ENCODE results near the gene OR2M3. TPM values are rescaled to one million over a fixed set of nuclear protein-coding genes. Genes with fewer than 3 reads are reported as not detected.

Gene OR2M3
- total RNA-seq (2014; rRNA removed; shearing (Covaris generic)) = not detected in 2 replicates

- Histone ChIP-seq H3K36me3 (no peaks in the 10 kb centered on the region), H3K4me3 (no peak within 1 kb of the TSS), H3K4me1 (replicated peaks) (no peaks in the 10 kb centered on the region), H3K27ac (no peak within 1 kb of the TSS), H3K9me3 (replicated peaks) (no peaks in the 10 kb centered on the region; the same call in 1 of the 2 replicates), H3K27me3 (replicated peaks) (no peaks in the 10 kb centered on the region)
- DNase-seq (ENCODE audit: low read depth in 1 of 2, low spot score in 2 of 2) = no peak
These were observed at the start of gene OR2M3 for GRCh38 chr1:248196965-248197364. Gene OR2M3 (plus strand): TSS chr1:248197265. CDS start chr1:248203068, 5,803 bp downstream.

GRCh38 chr1:248152056-248152827 lies 44.8 kb upstream of the OR2M3 start:
- peaks cover 12% of the 10 kb centered on the region for H3K9me3 ChIP-seq (replicated peaks)
- no peaks in the 10 kb centered on the region for H3K27me3 ChIP-seq (replicated peaks)
- no peak overlapping the region for H3K4me3 ChIP-seq
- no peak overlapping the region for H3K27ac ChIP-seq
- H3K36me3 ChIP-seq = no peaks in the 10 kb centered on the region
- H3K4me1 ChIP-seq (replicated peaks) = no peaks in the 10 kb centered on the region
- no peak for DNase-seq (ENCODE audit: low read depth in 1 of 2, low spot score in 2 of 2)

DNA sequence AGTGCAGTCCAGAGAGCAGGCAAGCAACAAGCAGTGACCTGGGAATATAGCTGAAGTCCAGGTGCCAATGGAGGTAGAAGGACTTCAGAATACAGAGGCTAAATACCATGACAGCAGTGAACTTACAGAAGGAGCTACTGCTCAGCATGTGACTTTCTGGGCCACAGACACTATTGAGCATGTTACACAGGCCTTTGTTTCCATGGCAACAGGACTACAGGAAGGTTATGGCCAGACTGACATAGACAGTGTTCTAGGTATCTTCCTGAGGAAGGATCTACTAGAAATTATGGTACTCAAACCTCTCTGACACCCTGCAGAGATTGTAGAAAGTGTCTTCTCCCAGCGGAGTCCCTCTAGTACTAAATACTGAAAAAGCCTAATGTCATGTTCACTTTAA lies 41.1 kb upstream of the OR2M3 start:
- H3K9me3 ChIP-seq (replicated peaks) = peaks cover 12% of the 10 kb centered on the region
- H3K36me3 ChIP-seq = no peaks in the 10 kb centered on the region
- H3K27me3 ChIP-seq (replicated peaks) = no peaks in the 10 kb centered on the region
- H3K4me3 ChIP-seq = no peak overlapping the region
- H3K27ac ChIP-seq = no peak overlapping the region
- DNase-seq (ENCODE audit: low read depth in 1 of 2, low spot score in 2 of 2) = no peak
- no peaks in the 10 kb centered on the region for H3K4me1 ChIP-seq (replicated peaks)

- H3K4me3 ChIP-seq = no peak overlapping the region
- H3K9me3 ChIP-seq (replicated peaks) = peaks cover 3% of the 10 kb centered on the region; the same call in 1 of the 2 replicates
- H3K27me3 ChIP-seq (replicated peaks) = no peaks in the 10 kb centered on the region
- no peaks in the 10 kb centered on the region for H3K4me1 ChIP-seq (replicated peaks)
- no peak overlapping the region for H3K27ac ChIP-seq
- no peaks in the 10 kb centered on the region for H3K36me3 ChIP-seq
- no peak for DNase-seq (ENCODE audit: low read depth in 1 of 2, low spot score in 2 of 2)
These were observed 38.3 kb upstream of the OR2M3 start for GRCh38 chr1:248158758-248159157.

DNA sequence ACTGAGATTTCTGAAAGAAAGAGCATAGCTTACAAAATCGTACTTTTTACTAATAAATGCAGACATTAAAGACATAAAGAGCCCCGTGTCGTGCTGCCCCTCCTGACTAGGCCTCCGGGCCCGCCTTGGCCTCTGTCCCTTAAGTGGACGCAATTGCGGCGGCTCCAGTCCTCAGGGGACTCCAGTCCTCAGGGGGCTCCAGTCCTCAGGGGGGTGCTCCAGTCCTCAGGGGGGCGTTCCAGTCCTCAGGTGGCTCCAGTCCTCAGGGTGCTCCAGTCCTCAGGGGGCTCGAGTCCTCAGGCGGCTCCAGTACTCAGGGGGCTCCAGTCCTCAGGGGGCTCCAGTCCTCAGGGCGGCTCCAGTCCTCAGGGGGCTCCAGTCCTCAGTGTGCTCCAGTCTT lies 33.0 kb upstream of the OR2M3 start:
- DNase-seq (ENCODE audit: low read depth in 1 of 2, low spot score in 2 of 2) = no peak
- Histone ChIP-seq H3K9me3 (replicated peaks) (peaks cover 3% of the 10 kb centered on the region; the same call in 1 of the 2 replicates), H3K27ac (no peak overlapping the region)

DNA sequence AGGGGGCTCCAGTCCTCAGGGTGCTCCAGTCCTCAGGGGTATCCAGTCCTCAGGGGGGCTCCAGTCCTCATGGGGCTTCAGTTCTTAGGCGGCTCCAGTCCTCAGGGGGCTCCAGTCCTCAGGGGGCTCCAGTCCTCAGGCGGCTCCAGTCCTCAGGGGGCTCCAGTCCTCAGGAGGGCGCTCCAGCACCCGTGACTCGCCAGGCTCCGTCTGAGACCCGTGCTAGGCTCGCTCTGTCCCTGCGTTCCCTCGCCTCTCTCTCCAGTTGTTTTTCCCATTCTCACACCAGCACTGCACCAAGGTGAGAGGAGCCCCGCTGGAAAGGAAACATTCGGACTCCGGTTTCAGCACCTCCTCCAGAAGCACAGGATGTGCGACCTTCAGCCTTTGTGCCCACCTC lies 31.9 kb upstream of the OR2M3 start:
- Histone ChIP-seq H3K27me3 (replicated peaks) (no peaks in the 10 kb centered on the region), H3K4me3 (no peak overlapping the region), H3K4me1 (replicated peaks) (no peaks in the 10 kb centered on the region), H3K9me3 (replicated peaks) (no peaks in the 10 kb centered on the region; the same call in 1 of the 2 replicates), H3K36me3 (no peaks in the 10 kb centered on the region), H3K27ac (no peak overlapping the region)
- no peak for DNase-seq (ENCODE audit: low read depth in 1 of 2, low spot score in 2 of 2)

More for the DNA sequence above, 33.0 kb upstream of the OR2M3 start:
- no peak overlapping the region for H3K4me3 ChIP-seq
- no peaks in the 10 kb centered on the region for H3K27me3 ChIP-seq (replicated peaks)
- no peaks in the 10 kb centered on the region for H3K36me3 ChIP-seq
- H3K4me1 ChIP-seq (replicated peaks) = no peaks in the 10 kb centered on the region

- Histone ChIP-seq H3K9me3 (replicated peaks) (no peaks in the 10 kb centered on the region), H3K36me3 (no peaks in the 10 kb centered on the region), H3K27me3 (replicated peaks) (no peaks in the 10 kb centered on the region), H3K4me3 (no peak within 1 kb of the TSS), H3K27ac (no peak within 1 kb of the TSS), H3K4me1 (replicated peaks) (no peaks in the 10 kb centered on the region)
- no peak for DNase-seq (ENCODE audit: low read depth in 1 of 2, low spot score in 2 of 2)
These were observed 22.5 kb upstream of the OR2M3 start, which contains the start of gene OR2M2 for GRCh38 chr1:248174521-248174920. Gene OR2M2 (plus strand): TSS chr1:248174821. CDS start chr1:248179986, 5,165 bp downstream.

DNA sequence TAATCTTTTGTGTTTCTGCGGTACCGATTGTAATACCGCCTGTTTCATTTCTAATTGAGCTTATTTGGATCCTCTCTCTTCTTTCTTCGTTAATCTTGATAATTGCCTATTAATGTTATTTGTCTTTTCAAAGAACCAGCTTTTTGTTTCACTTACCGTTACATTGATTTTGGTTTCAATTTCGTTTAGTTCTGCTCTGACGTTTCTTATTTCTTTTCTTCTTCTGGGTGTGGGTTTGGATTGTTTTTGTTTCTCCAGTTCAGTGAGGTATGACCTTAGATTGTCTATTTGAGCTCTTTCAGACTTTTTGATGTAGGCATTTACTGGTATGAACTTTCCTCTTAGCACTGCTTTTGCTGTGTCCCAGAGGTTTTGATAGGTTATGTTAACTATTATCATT lies 13.1 kb upstream of the OR2M3 start:
- H3K9me3 ChIP-seq (replicated peaks) = peaks cover 3% of the 10 kb centered on the region
- no peak for DNase-seq (ENCODE audit: low read depth in 1 of 2, low spot score in 2 of 2)
- H3K27ac ChIP-seq = no peak overlapping the region
- H3K27me3 ChIP-seq (replicated peaks) = no peaks in the 10 kb centered on the region
- H3K4me1 ChIP-seq (replicated peaks) = no peaks in the 10 kb centered on the region
- H3K36me3 ChIP-seq = no peaks in the 10 kb centered on the region
- no peak overlapping the region for H3K4me3 ChIP-seq

DNA sequence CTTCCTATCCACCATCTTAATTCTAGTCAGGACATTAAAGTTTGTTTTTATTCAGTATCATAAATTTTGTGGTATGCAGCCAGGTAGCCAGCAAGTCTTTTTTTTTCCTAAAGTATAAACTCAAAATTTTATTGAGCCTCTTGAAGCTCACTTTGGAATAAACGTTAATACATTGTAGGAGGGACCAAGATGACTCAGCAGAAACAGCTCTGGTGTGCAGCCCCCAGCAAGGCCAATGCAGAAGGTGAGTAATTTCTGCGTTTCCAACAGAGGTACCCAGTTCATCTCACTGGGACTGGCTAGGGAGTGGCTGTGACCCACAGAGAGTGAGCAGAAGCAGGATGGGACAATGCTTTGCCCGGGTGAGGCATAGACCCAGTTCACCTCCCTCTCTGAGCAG lies 9.7 kb upstream of the OR2M3 start:
- no peak for DNase-seq (ENCODE audit: low read depth in 1 of 2, low spot score in 2 of 2)
- peaks cover 8% of the 10 kb centered on the region for H3K9me3 ChIP-seq (replicated peaks)
- no peak overlapping the region for H3K4me3 ChIP-seq
- H3K27me3 ChIP-seq (replicated peaks) = no peaks in the 10 kb centered on the region
- H3K4me1 ChIP-seq (replicated peaks) = no peaks in the 10 kb centered on the region
- no peak overlapping the region for H3K27ac ChIP-seq
- H3K36me3 ChIP-seq = no peaks in the 10 kb centered on the region

DNA sequence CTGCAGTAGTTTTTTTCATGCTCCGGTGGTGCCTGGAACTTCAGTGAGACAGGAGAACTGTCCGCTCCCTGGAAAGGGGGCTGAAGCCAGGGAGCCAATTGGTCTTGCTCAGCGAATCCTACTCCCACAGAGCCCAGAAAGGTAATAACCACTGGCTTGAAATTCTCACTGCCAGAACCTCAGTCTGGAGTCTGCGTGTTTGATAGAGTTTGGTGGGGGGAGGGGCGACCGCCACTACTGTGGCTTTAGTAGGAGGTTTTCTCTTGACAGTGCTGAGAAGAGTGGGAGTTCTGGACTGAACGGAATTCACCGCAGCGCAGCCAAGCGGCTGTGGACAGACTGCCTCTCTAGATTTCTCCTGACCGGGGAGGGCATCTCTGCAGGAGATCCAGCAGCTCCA lies 8.0 kb upstream of the OR2M3 start:
- no peak overlapping the region for H3K4me3 ChIP-seq
- H3K36me3 ChIP-seq = no peaks in the 10 kb centered on the region
- H3K27me3 ChIP-seq (replicated peaks) = no peaks in the 10 kb centered on the region
- H3K4me1 ChIP-seq (replicated peaks) = no peaks in the 10 kb centered on the region
- H3K9me3 ChIP-seq (replicated peaks) = peaks cover 8% of the 10 kb centered on the region
- H3K27ac ChIP-seq = no peak overlapping the region
- no peak for DNase-seq (ENCODE audit: low read depth in 1 of 2, low spot score in 2 of 2)

GRCh38 chr1:248194117-248194516 lies 2.9 kb upstream of the OR2M3 start:
- no peaks in the 10 kb centered on the region for H3K27me3 ChIP-seq (replicated peaks)
- no peak overlapping the region for H3K4me3 ChIP-seq
- DNase-seq (ENCODE audit: low read depth in 1 of 2, low spot score in 2 of 2) = no peak
- peaks cover 3% of the 10 kb centered on the region for H3K9me3 ChIP-seq (replicated peaks)
- H3K4me1 ChIP-seq (replicated peaks) = no peaks in the 10 kb centered on the region
- H3K27ac ChIP-seq = no peak overlapping the region
- H3K36me3 ChIP-seq = no peaks in the 10 kb centered on the region

DNA sequence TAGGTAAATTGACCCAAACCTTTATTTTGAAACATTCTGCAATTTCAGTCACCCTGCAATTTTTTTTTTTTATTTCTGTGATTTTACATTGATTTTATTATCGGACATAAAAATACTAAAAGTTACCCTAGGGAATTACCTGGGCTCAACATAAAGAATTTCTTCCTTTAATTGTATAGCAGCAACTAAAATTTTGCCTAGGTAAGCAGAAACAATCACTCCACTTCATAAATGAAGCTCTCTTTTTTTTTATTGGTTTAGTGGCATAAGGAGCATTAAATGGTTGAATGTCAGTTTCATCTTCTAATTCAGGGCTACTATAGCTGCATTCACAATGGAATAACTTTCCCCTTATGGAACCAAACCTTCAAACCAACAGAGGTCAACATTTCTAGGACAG lies 18.8 kb downstream of the OR2M3 start:
- DNase-seq (ENCODE audit: low read depth in 1 of 2, low spot score in 2 of 2) = no peak
- peaks cover 6% of the 10 kb centered on the region for H3K9me3 ChIP-seq (replicated peaks)
- no peaks in the 10 kb centered on the region for H3K4me1 ChIP-seq (replicated peaks)
- no peak overlapping the region for H3K27ac ChIP-seq
- no peak overlapping the region for H3K4me3 ChIP-seq
- no peaks in the 10 kb centered on the region for H3K36me3 ChIP-seq
- no peaks in the 10 kb centered on the region for H3K27me3 ChIP-seq (replicated peaks)

DNA sequence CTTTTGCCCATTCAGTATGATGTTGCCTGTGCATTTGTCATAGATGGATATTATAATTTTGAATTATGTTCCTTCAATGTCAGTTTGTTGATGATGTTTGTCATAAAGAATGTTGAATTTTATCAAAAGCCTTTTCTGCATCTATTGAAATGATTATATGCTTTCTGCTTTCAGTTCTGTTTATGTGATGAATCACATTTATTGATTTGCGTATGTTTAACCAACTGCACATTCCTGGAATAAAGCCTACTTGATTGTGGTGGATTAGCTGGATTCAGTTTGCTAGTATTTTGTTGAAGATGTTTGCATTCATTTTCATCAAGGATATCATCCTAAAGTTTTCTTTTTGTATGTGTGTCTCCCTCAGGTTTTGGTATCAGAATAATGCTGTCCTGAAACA lies 28.5 kb downstream of the OR2M3 start:
- H3K36me3 ChIP-seq = no peaks in the 10 kb centered on the region
- peaks cover 2% of the 10 kb centered on the region for H3K9me3 ChIP-seq (replicated peaks)
- DNase-seq (ENCODE audit: low read depth in 1 of 2, low spot score in 2 of 2) = no peak
- no peak overlapping the region for H3K4me3 ChIP-seq
- no peaks in the 10 kb centered on the region for H3K4me1 ChIP-seq (replicated peaks)
- H3K27me3 ChIP-seq (replicated peaks) = no peaks in the 10 kb centered on the region
- H3K27ac ChIP-seq = no peak overlapping the region

DNA sequence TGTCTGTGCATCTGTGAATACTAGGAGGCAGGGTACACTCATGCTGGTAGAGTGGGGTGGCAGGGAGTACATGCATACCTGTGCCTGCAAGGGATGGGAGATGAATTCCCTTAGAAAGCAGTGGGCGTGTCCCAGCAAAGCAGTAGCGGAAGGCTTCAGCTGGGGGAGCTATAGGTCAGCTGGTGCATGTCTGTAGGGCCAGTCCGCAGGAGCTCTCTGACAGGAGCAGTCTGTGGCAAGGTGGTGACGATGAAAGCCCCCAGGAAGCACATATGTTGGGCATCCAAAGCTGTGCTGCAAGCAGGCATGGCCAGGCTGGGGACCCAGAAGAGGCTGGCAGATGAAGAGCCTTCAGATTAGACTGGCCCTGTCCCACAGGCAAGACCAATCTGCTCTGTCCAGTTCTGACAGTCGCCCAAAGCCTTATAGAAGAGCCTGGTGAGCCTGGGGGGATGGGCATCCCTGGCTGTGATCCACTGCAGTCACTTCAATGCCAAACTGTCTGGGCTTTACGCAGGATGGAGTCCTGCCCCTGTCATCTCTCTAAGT lies 32.4 kb downstream of the OR2M3 start:
- Histone ChIP-seq H3K4me3 (no peak overlapping the region), H3K9me3 (replicated peaks) (no peaks in the 10 kb centered on the region; the same call in none of the 2 replicates), H3K27ac (no peak overlapping the region), H3K27me3 (replicated peaks) (no peaks in the 10 kb centered on the region), H3K36me3 (no peaks in the 10 kb centered on the region), H3K4me1 (replicated peaks) (no peaks in the 10 kb centered on the region)
- no peak for DNase-seq (ENCODE audit: low read depth in 1 of 2, low spot score in 2 of 2)

All from SJSA1 (cell line).